Vagina (tissue), 2 donors: Measurements from ENCODE around the gene SLC11A2.

Experiments
- POLR2A ChIP-seq, 2 donors: fragments of 450-650 bp; IDR thresholded peaks; one replicate each; pipeline ENCODE4 v1.6.1; 2017; ENCODE audit warnings: antibody characterized with exemption in 2 of 2, mild to moderate bottlenecking in 2 of 2, moderate library complexity in 2 of 2
- TF ChIP-seq, protein P1 (sequence below), 3 experiments: fragments of 450-650 bp in 2 of 3; fragments of 200-600 bp in 1 of 3; sonication (generic) in 1 of 3; IDR thresholded peaks; one replicate each; pipeline ENCODE4 v1.5.1; 2017 to 2019; ENCODE audit warnings: antibody characterized with exemption in 3 of 3, mild to moderate bottlenecking in 2 of 3, moderate library complexity in 2 of 3

DNA sequence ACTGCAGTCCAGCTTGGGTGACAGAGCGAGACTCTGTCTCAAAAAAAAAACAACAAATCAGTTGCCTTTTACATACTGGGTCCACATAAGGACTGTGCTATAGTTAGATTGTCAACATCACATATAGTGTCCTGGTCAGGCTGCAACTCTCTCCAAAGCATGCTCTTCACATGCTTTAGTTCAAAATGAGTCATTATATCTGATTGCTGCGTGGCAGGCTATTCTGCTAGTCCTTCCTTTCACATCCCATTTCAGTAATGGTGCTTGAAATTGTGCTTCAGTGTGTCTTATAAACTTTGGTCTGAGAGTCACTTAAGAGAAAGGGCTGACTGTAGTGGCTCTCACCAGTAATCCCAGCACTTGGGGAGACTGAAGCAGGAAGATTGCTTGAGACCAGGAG is 28.9 kb upstream of the SLC11A2 start:
- TF ChIP-seq POLR2A (IDR thresholded peaks at IDR 0.05) = no peak
- TF ChIP-seq, protein P1, sequence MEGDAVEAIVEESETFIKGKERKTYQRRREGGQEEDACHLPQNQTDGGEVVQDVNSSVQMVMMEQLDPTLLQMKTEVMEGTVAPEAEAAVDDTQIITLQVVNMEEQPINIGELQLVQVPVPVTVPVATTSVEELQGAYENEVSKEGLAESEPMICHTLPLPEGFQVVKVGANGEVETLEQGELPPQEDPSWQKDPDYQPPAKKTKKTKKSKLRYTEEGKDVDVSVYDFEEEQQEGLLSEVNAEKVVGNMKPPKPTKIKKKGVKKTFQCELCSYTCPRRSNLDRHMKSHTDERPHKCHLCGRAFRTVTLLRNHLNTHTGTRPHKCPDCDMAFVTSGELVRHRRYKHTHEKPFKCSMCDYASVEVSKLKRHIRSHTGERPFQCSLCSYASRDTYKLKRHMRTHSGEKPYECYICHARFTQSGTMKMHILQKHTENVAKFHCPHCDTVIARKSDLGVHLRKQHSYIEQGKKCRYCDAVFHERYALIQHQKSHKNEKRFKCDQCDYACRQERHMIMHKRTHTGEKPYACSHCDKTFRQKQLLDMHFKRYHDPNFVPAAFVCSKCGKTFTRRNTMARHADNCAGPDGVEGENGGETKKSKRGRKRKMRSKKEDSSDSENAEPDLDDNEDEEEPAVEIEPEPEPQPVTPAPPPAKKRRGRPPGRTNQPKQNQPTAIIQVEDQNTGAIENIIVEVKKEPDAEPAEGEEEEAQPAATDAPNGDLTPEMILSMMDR (IDR thresholded peaks at IDR 0.05) = no peak
